GM19395 (cell line): ENCODE data around the gene DLG2.
"Not testable (repeated sequence)": the region's sequence is repeated elsewhere in the genome, so short reads cannot be mapped to it uniquely, and the experiment has no call there.

Experiments
- ATAC-seq: cut with Tn5 transposase; IDR thresholded peaks from one replicate; pipeline ENCODE4 v1.9.1; 2021; ENCODE audit warnings: mild to moderate bottlenecking, moderate library complexity; ENCODE audit not compliant: unreplicated experiment

DLG2 gene

GRCh38 chr11:85475660-85476517 lies 151.3 kb downstream of the DLG2 start:
- ATAC-seq: no peak

DNA sequence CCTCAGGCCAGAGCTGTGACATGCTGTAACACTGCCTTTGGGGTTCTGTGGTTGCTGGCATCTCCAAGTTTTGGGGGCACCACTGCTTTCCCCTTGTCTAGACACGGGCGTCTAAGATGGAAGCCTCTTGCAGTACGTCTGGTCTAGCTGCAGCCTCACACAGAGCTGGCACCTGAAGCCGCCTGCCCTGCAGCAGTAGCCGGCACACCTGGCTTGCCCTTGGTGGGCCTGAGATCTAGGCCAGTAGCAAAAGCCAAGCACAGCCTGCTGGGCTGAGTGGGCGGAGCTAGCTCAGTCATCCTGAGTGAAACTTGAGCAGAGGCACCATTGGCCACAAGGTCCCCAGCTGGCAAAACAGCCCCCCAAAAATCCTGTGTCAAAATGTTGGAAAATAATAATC lies 154.2 kb downstream of the DLG2 start:
- no peak for ATAC-seq

GRCh38 chr11:85464283-85464682 lies 162.9 kb downstream of the DLG2 start:
- no peak for ATAC-seq

- ATAC-seq: no peak
These were observed 167.8 kb downstream of the DLG2 start for GRCh38 chr11:85459304-85459703.

GRCh38 chr11:85444479-85444878 lies 182.7 kb downstream of the DLG2 start:
- ATAC-seq: no peak

DNA sequence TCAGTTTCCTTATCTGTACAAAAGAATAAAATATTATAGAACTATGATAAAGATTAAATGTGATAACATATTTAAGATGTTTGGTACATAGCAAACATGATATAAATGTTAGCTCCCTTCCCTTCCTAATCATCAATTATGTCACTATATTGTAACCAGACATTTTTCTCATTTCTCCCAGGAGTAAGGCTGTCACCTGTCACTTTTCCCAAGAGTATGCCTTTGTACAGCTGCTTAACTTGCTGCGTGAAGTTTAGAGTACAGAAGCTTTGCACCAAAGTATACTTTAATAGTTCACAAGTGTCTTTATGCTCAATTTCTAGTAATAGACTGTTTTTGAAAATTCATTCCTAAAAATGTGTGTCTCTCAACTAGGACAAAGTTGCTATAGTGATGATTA lies 186.9 kb downstream of the DLG2 start:
- no peak for ATAC-seq

DNA sequence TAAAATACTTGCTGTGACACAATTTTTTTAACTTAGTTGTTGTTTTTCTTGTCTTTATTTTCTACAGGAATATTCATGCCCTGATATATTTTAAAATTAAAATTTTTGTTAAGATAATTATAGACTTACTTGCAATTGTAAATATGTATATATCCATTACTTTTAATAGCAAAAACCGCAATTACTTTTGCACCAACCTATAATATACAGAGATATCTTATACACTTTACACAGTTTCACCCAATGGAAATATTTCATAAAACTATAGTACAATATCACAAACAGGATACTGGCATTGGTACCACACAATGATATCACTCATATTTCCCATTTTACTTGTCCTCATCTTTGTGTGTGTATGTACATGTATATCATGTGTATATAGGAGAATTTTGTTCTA lies 188.8 kb downstream of the DLG2 start:
- no peak for ATAC-seq

- no peak for ATAC-seq
These were observed 195.8 kb downstream of the DLG2 start for GRCh38 chr11:85431319-85431718.

DNA sequence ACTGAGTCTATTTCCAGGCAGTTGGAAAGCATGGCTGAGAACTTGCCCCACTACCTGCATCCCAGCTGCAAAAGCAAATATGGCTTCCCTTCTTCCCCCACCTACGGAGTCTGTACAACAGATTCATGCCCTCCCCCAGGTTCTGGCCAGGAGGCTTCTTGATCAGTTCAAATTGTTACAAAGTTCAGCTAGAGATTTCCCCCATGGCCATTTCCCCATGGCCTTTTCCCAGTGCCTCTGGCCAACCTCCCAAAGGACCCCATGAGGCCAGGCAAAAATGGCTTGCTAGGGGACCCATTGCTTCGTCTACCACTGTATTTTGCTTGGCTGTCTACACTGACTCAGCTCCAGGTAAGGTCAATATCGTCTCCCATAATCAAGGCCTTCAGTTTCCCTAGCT lies 203.3 kb downstream of the DLG2 start:
- ATAC-seq: no peak

DNA sequence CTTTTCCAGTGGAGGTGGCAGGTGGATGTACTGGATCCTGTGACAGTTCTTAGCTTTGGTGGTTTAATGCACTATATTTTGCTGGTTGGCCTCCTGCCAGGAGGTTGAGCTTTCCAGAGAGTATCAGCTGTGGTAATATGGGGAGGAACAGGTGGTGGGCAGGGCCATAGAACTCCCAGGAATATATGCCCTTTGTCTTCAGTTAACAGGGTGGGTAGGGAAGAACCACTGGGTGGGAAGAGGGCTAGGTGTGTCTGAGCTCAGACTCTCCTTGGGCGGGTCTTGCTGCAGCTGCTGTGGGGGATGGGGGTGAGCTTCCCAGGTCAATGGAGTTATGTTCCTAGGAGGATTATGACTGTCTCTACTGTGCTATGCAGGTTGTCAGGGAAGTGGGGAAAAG lies 203.8 kb downstream of the DLG2 start:
- ATAC-seq: no peak

GRCh38 chr11:85414175-85414574 lies 213.0 kb downstream of the DLG2 start:
- no peak for ATAC-seq

DNA sequence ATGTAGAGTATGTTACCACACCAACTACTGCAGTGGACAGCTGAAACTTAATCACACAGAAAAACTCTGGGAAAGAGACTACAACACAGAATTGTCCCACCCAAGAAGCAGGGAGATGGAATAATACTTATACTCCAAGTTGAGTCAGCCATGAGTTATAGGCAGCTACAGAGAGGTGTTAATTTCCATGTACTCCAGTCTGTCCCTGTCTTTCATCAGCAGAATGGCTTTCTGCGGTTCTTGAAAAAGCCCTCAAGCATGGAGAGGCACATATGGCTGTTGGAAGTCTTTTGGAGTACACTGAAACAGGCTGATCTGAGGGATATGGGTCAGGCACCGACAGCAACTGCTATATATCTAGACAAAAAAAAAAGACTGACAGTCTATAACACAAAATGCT lies 219.5 kb downstream of the DLG2 start:
- no peak for ATAC-seq

- no peak for ATAC-seq
These were observed 220.3 kb downstream of the DLG2 start for GRCh38 chr11:85406841-85407240.

DNA sequence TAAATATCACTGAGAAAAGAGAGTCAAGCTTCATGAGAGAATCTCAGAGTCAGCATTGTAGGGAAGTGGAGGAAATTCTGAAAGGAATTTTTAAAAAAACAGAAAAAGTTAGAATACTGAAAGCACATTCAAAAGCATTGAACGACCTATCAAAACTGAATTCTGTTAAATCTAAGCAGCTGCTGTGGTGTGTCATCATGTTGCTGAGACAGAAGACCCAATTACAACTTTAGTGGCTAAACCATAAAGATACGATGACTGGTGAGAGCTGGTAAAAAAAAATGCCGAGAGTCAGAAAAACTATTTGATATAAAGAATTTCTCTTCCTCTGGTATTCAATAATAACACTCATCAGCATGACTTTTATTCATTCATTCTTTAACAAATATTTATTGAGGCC lies 220.8 kb downstream of the DLG2 start:
- ATAC-seq: no peak

- ATAC-seq: not testable (repeated sequence)
These were observed 231.6 kb downstream of the DLG2 start for GRCh38 chr11:85395515-85396055.

- no peak for ATAC-seq
These were observed 232.9 kb downstream of the DLG2 start for GRCh38 chr11:85394283-85394682.

DNA sequence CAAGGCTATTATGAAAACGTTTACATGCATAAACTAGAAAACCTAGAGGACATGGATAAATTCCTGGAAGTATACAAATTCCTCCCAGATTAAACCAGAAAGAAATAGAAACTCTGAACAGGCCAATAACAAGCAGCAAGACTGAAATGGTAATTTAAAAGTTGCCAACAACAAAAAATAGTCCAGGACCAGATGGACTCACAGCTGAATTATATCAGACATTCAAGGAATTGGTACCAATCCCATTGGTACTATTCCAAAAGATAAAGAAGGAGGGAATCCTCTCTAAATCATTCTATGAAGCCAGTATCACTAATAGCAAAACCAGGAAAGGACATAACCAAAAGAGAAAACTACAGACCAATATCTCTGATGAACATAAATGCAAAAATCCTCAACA lies 236.0 kb downstream of the DLG2 start:
- ATAC-seq: no peak

- ATAC-seq: no peak
These were observed 241.6 kb downstream of the DLG2 start for GRCh38 chr11:85385547-85385946.

GRCh38 chr11:85385111-85385510 lies 242.0 kb downstream of the DLG2 start:
- ATAC-seq: no peak

DNA sequence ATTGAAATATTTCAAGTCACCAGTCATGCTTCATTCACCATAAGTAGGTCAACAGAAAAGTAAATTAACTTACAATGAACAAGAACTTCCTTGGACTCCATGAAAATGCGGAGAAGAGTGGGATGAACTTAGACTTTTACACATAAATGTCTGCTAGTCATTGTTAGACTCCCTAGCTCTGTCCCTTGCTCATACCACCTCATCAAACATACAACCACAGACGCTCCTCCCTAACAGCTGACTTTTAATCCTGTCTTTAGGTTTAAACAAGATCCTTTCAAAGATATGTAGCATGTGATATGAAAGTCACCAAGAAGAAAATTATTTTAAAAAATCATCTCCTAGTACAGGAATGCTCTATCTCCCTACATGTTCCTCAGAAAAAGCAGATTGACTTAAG lies 248.1 kb downstream of the DLG2 start:
- no peak for ATAC-seq

- ATAC-seq: no peak
These were observed 249.2 kb downstream of the DLG2 start for GRCh38 chr11:85377901-85378300.

DNA sequence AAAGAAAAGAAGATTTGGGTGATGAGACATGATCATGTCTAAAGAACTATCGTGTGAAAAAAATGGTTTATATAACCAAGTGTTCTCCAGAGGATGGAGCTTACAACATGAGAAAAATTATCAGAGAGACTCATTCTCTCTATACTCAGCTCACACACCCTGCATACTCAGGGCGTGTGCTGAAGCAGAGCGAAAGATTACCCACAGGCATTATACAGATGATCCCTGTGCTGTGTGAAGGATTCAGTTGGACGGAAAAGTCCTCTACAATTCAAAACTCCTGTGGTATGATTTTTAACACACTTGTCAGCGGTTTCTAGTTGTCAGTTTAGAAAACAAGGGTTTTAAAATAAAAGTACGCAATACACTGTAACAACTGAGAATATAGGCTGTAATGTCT lies 267.3 kb downstream of the DLG2 start:
- ATAC-seq: no peak

- no peak for ATAC-seq
These were observed 271.2 kb downstream of the DLG2 start for GRCh38 chr11:85355921-85356320.
